Endodermal cell (in vitro differentiated cells): Measurements from ENCODE around the gene CTIF. TPM values are rescaled to one million over a fixed set of nuclear protein-coding genes. Genes with fewer than 3 reads are reported as not detected.

Source experiments
- DNase-seq: peaks from one replicate; pipeline ENCODE4 v3.0.0-alpha.2; 2017
- H3K27ac ChIP-seq: 2 replicates; pipeline ENCODE4 v1.5.1; 2013; ENCODE audit warnings: mild to moderate bottlenecking, low read depth, low read length, moderate library complexity
- H3K27me3 ChIP-seq: 2 replicates; pipeline ENCODE4 v1.6.1; 2013; ENCODE audit warnings: mild to moderate bottlenecking, low read length, moderate library complexity; ENCODE audit not compliant: insufficient read depth, control insufficient read depth, poor library complexity, severe bottlenecking
- H3K36me3 ChIP-seq: 2 replicates; pipeline ENCODE4 v1.7.0; 2013; ENCODE audit warnings: mild to moderate bottlenecking, low read length, moderate library complexity; ENCODE audit not compliant: control insufficient read depth, insufficient read depth
- H3K4me1 ChIP-seq: one replicate; pipeline ENCODE4 v1.7.0; 2013; ENCODE audit warnings: low read length; ENCODE audit not compliant: control insufficient read depth, insufficient read depth
- H3K4me3 ChIP-seq: 2 replicates; pipeline ENCODE4 v1.5.1; 2013; ENCODE audit warnings: mild to moderate bottlenecking, low read length, moderate library complexity
- H3K9ac ChIP-seq: 2 replicates; pipeline ENCODE4 v1.6.1; 2013; ENCODE audit warnings: mild to moderate bottlenecking, low read length, moderate library complexity; ENCODE audit not compliant: poor library complexity, severe bottlenecking; ENCODE audit errors: extremely low read depth
- H3K9me3 ChIP-seq: 2 replicates; pipeline ENCODE4 v1.6.1; 2013; ENCODE audit warnings: mild to moderate bottlenecking, low read length, moderate library complexity; ENCODE audit not compliant: control insufficient read depth
- H3K27ac Mint-ChIP-seq: 2 replicates; pipeline ENCODE4 v1.8.0; 2020; ENCODE audit warnings: mixed read lengths
- H3K27me3 Mint-ChIP-seq: 2 replicates; pipeline ENCODE4 v1.8.0; 2021; ENCODE audit warnings: mild to moderate bottlenecking, mixed read lengths; ENCODE audit not compliant: insufficient read depth
- H3K36me3 Mint-ChIP-seq: 2 replicates; pipeline ENCODE4 v1.8.0; 2020; ENCODE audit warnings: low read depth, mixed read lengths
- H3K4me1 Mint-ChIP-seq: 2 replicates; pipeline ENCODE4 v1.8.0; 2020; ENCODE audit warnings: mixed read lengths
- H3K4me3 Mint-ChIP-seq: 2 replicates; pipeline ENCODE4 v1.8.0; 2020; ENCODE audit warnings: mild to moderate bottlenecking, moderate library complexity, mixed read lengths
- H3K9me3 Mint-ChIP-seq: 2 replicates; pipeline ENCODE4 v1.8.0; 2020; ENCODE audit warnings: mild to moderate bottlenecking, mixed read lengths
- CTCF ChIP-seq: fragments of 200-600 bp; sonication (generic); conservative IDR thresholded peaks from 2 replicates; pipeline ENCODE4 v1.5.0; 2021; ENCODE audit warnings: antibody characterized with exemption, mild to moderate bottlenecking
- WGBS, 2 experiments: methylation state at CpG; one replicate each; pipeline versions ENCODE4 v1.1.5 to v1.1.7; 2013; ENCODE audit warnings: missing lambda C conversion rate in 2 of 2, mixed read lengths in 1 of 2; ENCODE audit not compliant: insufficient coverage in 1 of 2, insufficient read length in 1 of 2; 5-methylcytosine and 5-hydroxymethylcytosine counted together
- total RNA-seq, 2 donors: library from RNA; stranded (reverse); fragmentation: NEBNext Ultra II Directional in 1 of 2; extraction: Animal tissue kit (Norgen Biotek cat#: 25700) in 1 of 2; gene quantifications; 2 replicates in 1 of 2; 3 replicates in 1 of 2; pipeline ENCODE4 v1.2.1, GENCODE V29; 2021

Gene CTIF
- total RNA-seq, 2 donors from 2014 or later, result 33.8 to 41.6 TPM

- Mint-ChIP-seq H3K36me3 (peaks cover 2% of the 10 kb centered on the region), H3K27ac (no peak overlapping the region), H3K27me3 (no peaks in the 10 kb centered on the region), H3K4me3 (no peak overlapping the region), H3K9me3 (no peaks in the 10 kb centered on the region), H3K4me1 (no peaks in the 10 kb centered on the region)
- H3K9me3 ChIP-seq, result no peaks in the 10 kb centered on the region
- H3K4me3 ChIP-seq, result no peak overlapping the region
- no peak for TF ChIP-seq CTCF
- no peaks in the 10 kb centered on the region for H3K27me3 ChIP-seq
- WGBS, 2 experiments, result 91 to 97% methylated on average over 7 to 9 of the region's 9 CpGs
- no peak overlapping the region for H3K9ac ChIP-seq
- no peak for DNase-seq
- no peaks in the 10 kb centered on the region for H3K4me1 ChIP-seq
- no peak overlapping the region for H3K27ac ChIP-seq
- peaks cover 7% of the 10 kb centered on the region for H3K36me3 ChIP-seq
These were observed 156.8 kb downstream of the CTIF start for GRCh38 chr18:48695671-48696070.

GRCh38 chr18:48696218-48696617 lies 157.4 kb downstream of the CTIF start:
- DNase-seq, result no peak
- Mint-ChIP-seq H3K9me3 (no peaks in the 10 kb centered on the region), H3K36me3 (peaks cover 2% of the 10 kb centered on the region), H3K27ac (no peak overlapping the region), H3K4me3 (no peak overlapping the region), H3K27me3 (no peaks in the 10 kb centered on the region), H3K4me1 (no peaks in the 10 kb centered on the region)
- Histone ChIP-seq H3K36me3 (peaks cover 1% of the 10 kb centered on the region), H3K4me3 (no peak overlapping the region), H3K27ac (no peak overlapping the region), H3K9me3 (no peaks in the 10 kb centered on the region), H3K4me1 (no peaks in the 10 kb centered on the region), H3K9ac (no peak overlapping the region), H3K27me3 (no peaks in the 10 kb centered on the region)
- TF ChIP-seq CTCF, result no peak
- 94 to 98% methylated on average over 8 of the region's 8 CpGs for WGBS, 2 experiments

DNA sequence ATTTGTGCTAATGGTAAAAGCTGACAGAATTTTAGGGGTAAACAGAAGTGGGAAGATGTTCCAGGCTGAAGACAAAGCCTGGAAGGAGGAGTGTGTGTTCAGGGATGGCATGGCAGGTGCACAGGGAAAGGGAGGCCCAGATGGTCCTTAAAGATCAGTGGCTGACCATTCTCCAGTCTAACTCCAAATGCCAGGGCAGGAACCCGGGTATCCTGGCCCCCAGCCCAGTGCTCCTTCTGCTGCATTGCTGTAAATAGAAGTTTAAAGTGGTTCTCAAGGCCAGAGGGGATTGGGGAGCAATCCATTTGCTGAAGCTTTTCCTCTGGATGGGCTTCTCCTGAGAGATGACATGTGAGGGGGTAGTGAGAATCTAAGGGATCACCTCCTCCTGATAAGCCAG lies 158.6 kb downstream of the CTIF start:
- no peak for DNase-seq
- no peaks in the 10 kb centered on the region for H3K9me3 ChIP-seq
- no peaks in the 10 kb centered on the region for H3K4me1 ChIP-seq
- 85% methylated on average over 1 of the region's 1 CpG; no CpG with 5 or more reads in 1 of the 2 experiments for WGBS, 2 experiments
- Mint-ChIP-seq H3K4me3 (no peak overlapping the region), H3K9me3 (no peaks in the 10 kb centered on the region), H3K36me3 (no peaks in the 10 kb centered on the region), H3K27me3 (no peaks in the 10 kb centered on the region), H3K27ac (no peak overlapping the region), H3K4me1 (no peaks in the 10 kb centered on the region)
- TF ChIP-seq CTCF, result no peak
- no peak overlapping the region for H3K9ac ChIP-seq
- H3K27ac ChIP-seq, result no peak overlapping the region
- no peaks in the 10 kb centered on the region for H3K36me3 ChIP-seq
- no peaks in the 10 kb centered on the region for H3K27me3 ChIP-seq
- no peak overlapping the region for H3K4me3 ChIP-seq
